Heart left ventricle (tissue), 16 donors: Measurements from ENCODE around the gene ENTREP1. TPM values are rescaled to one million over a fixed set of nuclear protein-coding genes. Genes with fewer than 3 reads are reported as not detected.

Source experiments
- ATAC-seq, 4 donors: fragments of 200-7000 bp; cut with Tn5 transposase; one replicate each; pipeline ENCODE4 v1.9.1; 2020 to 2022; ENCODE audit warnings: moderate library complexity in 4 of 4, mild to moderate bottlenecking in 3 of 4, moderate number of reproducible peaks in 1 of 4
- DNase-seq, 5 donors: peaks; one replicate each; pipeline ENCODE4 v3.0.0-alpha.2; 2020
- H3K27ac ChIP-seq, 12 donors: fragments of 200-600 bp; sonication (generic) in 4 of 12; one replicate each; pipeline versions ENCODE4 v1.5.0 to v1.8.0; 2016 to 2022; ENCODE audit warnings: mild to moderate bottlenecking in 2 of 12
- H3K27me3 ChIP-seq, 9 donors: fragments of 200-600 bp; sonication (generic) in 2 of 9; one replicate each; pipeline versions ENCODE4 v1.5.1 to v1.8.0; 2016 to 2022; ENCODE audit warnings: mild to moderate bottlenecking in 3 of 9
- H3K36me3 ChIP-seq, 9 donors: fragments of 200-600 bp; sonication (generic) in 2 of 9; one replicate each; pipeline versions ENCODE4 v1.5.0 to v1.8.0; 2018 to 2022; ENCODE audit warnings: mild to moderate bottlenecking in 2 of 9
- H3K4me1 ChIP-seq, 12 donors: fragments of 200-600 bp; sonication (generic) in 4 of 12; one replicate each; pipeline versions ENCODE4 v1.5.0 to v1.8.0; 2016 to 2022; ENCODE audit warnings: mild to moderate bottlenecking in 3 of 12
- H3K4me3 ChIP-seq, 12 donors: fragments of 200-600 bp; sonication (generic) in 4 of 12; one replicate each; pipeline versions ENCODE4 v1.5.0 to v1.8.0; 2017 to 2022; ENCODE audit warnings: mild to moderate bottlenecking in 9 of 12, moderate library complexity in 4 of 12
- H3K9me3 ChIP-seq, 12 donors: fragments of 200-600 bp; sonication (generic) in 4 of 12; one replicate each; pipeline versions ENCODE4 v1.5.0 to v1.8.0; 2016 to 2022; ENCODE audit warnings: mild to moderate bottlenecking in 1 of 12
- POLR2A ChIP-seq, 2 donors: fragments of 450-650 bp; IDR thresholded peaks; one replicate each; pipeline ENCODE4 v1.6.1; 2017; ENCODE audit warnings: antibody characterized with exemption in 2 of 2, mild to moderate bottlenecking in 2 of 2, moderate library complexity in 2 of 2
- WGBS, 4 donors: extraction: QIAGEN DNeasy Blood & Tissue Kit in 2 of 4; methylation state at CpG; one replicate each; pipeline versions ENCODE4 v1.1.5 to v1.1.7; 2013 to 2018; 5-methylcytosine and 5-hydroxymethylcytosine counted together
- intact Hi-C, 10 donors: fragments of 100-400 bp; cut with DNase I; formaldehyde crosslinking; loops; one replicate each; pipeline versions ENCODE4 v1.11.1 to v1.14.2; 2022
- polyA plus RNA-seq, 2 donors: library from polyadenylated mRNA; stranded (reverse); fragments of 200-250 nt; gene quantifications; one replicate each; pipeline ENCODE4 v1.2.3, GENCODE V29; 2013
- total RNA-seq, 9 donors: library from RNA; depleted of rRNA in 2 of 9; stranded (reverse); fragments of >200 nt in 2 of 9; fragmentation: NEBNext Ultra II Directional in 3 of 9; extraction: Animal tissue kit (Norgen Biotek cat#: 25700) in 3 of 9; gene quantifications; one replicate each; pipeline versions ENCODE4 v1.1.0 to v1.2.4, GENCODE V29; 2016 to 2023
- TF ChIP-seq, protein P1 (sequence below), 12 donors: fragments of 200-600 bp; sonication (generic) in 4 of 12; IDR thresholded peaks; one replicate each; pipeline versions ENCODE4 v1.5.0 to v1.8.0; 2018 to 2022; ENCODE audit warnings: antibody characterized with exemption in 12 of 12, mild to moderate bottlenecking in 5 of 12
- donor health status: ischemic (EF 13 %, LVEDD 7.1; RV severe dilation, severe dysfunction).
- donor health status: healthy with polysubstance abuse.
- donor health status: DM: no; HTN: yes; CAD: no.
- donor health status: DM: no; HTN: no; CAD: no.
- donor health status: ischemic (EF 25% LVEDD 6.9; RV normal size, moderate dysfunction).
- donor health status: ischemic (EF 25% LVEDD 5.7; RV mildly dilated, moderate dysfunction).
- donor health status: healthy.
- donor health status: DM: yes; HTN: yes; CAD: no.
- donor health status: ischemic (EF 35%, LVEDD 5.7; RV mildly dilated, moderate dysfunction).
- donor health status: nonischemic (EF 11% LVEDD 7.7; RV severe dilation, severe dysfunction).
- donor health status: DM: yes; HTN: yes; CAD: no.
- donor health status: PGD.
- donor health status: ischemic (EF 29% LVEDD 5.4; RV normal size, mild dysfunction).
- donor health status: nonischemic (EF 23%, LVEDD 6.1; RV moderate dilation, normal function).

Gene ENTREP1
- total and polyA plus RNA-seq, 11 donors, result 12.6 to 29.1 (median 23.8) TPM

DNA sequence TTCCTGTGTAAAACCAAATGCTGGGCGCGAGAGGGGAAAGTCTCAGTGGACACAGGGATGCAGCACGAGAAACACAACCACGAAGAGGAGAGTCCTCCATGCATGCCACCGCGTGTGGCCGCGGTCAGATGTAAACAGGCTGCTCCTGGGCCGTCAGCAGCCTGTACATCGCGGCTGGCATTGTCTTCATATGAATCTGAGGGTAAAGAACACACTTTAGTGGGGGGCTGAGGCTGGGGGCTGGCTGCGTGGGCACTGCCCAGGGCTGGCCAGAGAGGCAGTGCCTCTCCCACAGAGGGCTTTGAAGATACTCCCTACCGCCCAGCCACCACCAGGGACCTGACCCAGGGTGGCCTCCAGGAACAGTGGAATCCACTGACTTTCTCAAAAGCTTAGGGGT lies 106.2 kb downstream of the ENTREP1 start:
- peaks cover 0 to 12% (median 0%) of the 10 kb centered on the region in 12 donors for H3K9me3 ChIP-seq
- ATAC-seq, result no peak
- H3K4me3 ChIP-seq, result no peak overlapping the region
- H3K27ac ChIP-seq, result no peak overlapping the region
- H3K36me3 ChIP-seq, result no peaks in the 10 kb centered on the region
- no peak for TF ChIP-seq POLR2A (IDR thresholded peaks at IDR 0.05)
- TF ChIP-seq, protein P1, sequence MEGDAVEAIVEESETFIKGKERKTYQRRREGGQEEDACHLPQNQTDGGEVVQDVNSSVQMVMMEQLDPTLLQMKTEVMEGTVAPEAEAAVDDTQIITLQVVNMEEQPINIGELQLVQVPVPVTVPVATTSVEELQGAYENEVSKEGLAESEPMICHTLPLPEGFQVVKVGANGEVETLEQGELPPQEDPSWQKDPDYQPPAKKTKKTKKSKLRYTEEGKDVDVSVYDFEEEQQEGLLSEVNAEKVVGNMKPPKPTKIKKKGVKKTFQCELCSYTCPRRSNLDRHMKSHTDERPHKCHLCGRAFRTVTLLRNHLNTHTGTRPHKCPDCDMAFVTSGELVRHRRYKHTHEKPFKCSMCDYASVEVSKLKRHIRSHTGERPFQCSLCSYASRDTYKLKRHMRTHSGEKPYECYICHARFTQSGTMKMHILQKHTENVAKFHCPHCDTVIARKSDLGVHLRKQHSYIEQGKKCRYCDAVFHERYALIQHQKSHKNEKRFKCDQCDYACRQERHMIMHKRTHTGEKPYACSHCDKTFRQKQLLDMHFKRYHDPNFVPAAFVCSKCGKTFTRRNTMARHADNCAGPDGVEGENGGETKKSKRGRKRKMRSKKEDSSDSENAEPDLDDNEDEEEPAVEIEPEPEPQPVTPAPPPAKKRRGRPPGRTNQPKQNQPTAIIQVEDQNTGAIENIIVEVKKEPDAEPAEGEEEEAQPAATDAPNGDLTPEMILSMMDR (IDR thresholded peaks at IDR 0.05), result no peak
- H3K27me3 ChIP-seq, result no peaks in the 10 kb centered on the region
- no peaks in the 10 kb centered on the region for H3K4me1 ChIP-seq
- DNase-seq, result no peak
- 91 to 95% (median 93%) methylated on average over 13 of the region's 13 CpGs for WGBS, 4 donors
- intact Hi-C loops, result no loop called here

DNA sequence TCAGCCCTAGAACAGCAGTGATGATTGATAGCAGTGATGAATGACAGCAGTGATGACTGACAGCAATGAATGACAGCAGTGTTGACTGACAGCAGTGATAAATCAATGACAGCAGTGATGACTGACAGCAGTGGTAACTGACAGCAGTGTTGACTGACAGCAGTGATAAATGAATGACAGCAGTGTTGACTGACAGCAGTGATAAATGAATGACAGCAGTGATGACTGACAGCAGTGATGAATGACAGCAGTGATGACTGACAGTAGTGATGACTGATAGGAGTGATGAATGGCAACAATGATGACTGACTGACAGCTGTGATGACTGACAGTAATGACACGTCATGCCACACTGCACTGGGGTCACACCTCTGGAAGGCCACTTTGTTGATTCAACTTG lies 106.8 kb downstream of the ENTREP1 start:
- H3K4me1 ChIP-seq, result no peaks in the 10 kb centered on the region
- 92 to 97% (median 94%) methylated on average over 1 of the region's 1 CpG for WGBS, 4 donors
- no peaks in the 10 kb centered on the region for H3K27me3 ChIP-seq
- peaks cover 0 to 12% (median 0%) of the 10 kb centered on the region in 12 donors for H3K9me3 ChIP-seq
- ATAC-seq (no peak), DNase-seq (no peak)
- H3K27ac ChIP-seq, result no peak overlapping the region
- TF ChIP-seq POLR2A (IDR thresholded peaks at IDR 0.05), result no peak
- TF ChIP-seq, protein P1 (IDR thresholded peaks at IDR 0.05), result no peak
- no peak overlapping the region for H3K4me3 ChIP-seq
- intact Hi-C loops, result no loop called here
- H3K36me3 ChIP-seq, result no peaks in the 10 kb centered on the region

DNA sequence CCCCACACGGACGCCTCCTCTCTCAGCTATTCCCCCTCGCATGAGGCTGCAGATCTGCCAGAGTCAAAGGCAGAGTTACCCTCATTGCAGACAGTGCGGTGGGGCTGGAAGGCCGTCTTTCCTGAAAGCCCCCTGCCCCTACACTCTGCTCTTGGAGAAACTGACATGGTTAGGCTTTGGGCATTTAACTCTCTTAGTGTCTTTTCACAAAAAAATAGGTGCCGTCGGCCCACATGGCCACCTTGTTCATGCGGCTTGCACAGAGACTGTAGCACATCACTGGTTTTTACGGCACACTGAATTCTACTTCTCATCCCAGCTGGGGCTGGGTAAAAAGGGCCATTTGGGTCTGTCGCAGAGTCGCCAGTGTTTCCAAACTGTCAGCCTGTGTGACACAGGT lies 107.6 kb downstream of the ENTREP1 start:
- Histone ChIP-seq H3K9me3 (peaks cover 0 to 12% (median 0%) of the 10 kb centered on the region in 12 donors), H3K4me3 (no peak overlapping the region), H3K27ac (no peak overlapping the region), H3K4me1 (no peaks in the 10 kb centered on the region), H3K27me3 (no peaks in the 10 kb centered on the region), H3K36me3 (no peaks in the 10 kb centered on the region)
- ATAC-seq (no peak), DNase-seq (no peak)
- TF ChIP-seq, protein P1 (IDR thresholded peaks at IDR 0.05), result no peak
- no peak for TF ChIP-seq POLR2A (IDR thresholded peaks at IDR 0.05)
- WGBS, 4 donors, result 91 to 97% (median 94%) methylated on average over 11 of the region's 11 CpGs
- intact Hi-C loops, result no loop called here

DNA sequence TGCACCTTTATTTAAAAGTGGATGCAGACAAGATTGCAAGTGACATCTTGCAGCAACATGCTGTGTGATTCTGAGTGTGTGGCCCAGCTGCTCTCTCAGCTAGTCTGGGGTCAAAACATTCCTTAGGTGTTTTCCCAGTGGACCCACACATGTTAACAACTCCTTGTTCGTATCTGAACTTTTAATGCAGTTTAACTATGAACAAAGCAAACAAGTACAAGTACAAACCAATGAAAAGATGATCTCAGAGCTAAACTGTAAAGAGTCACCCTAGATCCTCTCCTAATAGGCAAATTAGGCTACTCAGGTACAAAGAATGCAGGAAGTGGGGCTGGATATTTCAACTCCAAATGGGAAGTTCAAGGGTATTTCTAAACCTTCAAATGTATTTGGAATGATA lies 108.4 kb downstream of the ENTREP1 start:
- H3K9me3 ChIP-seq, result peaks cover 0 to 12% (median 0%) of the 10 kb centered on the region in 12 donors
- intact Hi-C loops, result no loop called here
- TF ChIP-seq, protein P1 (IDR thresholded peaks at IDR 0.05), result no peak
- TF ChIP-seq POLR2A (IDR thresholded peaks at IDR 0.05), result no peak
- H3K36me3 ChIP-seq, result no peaks in the 10 kb centered on the region
- H3K27ac ChIP-seq, result no peak overlapping the region
- no peak for DNase-seq
- ATAC-seq, result no peak
- no peaks in the 10 kb centered on the region for H3K27me3 ChIP-seq
- no peak overlapping the region for H3K4me3 ChIP-seq
- WGBS, 4 donors, result 25 to 80% (median 54%) methylated on average over 1 of the region's 1 CpG
- H3K4me1 ChIP-seq, result no peaks in the 10 kb centered on the region
